Neural cell (in vitro differentiated cells): Measurements from ENCODE around the gene SH3RF1. TPM values are rescaled to one million over a fixed set of nuclear protein-coding genes. Genes with fewer than 3 reads are reported as not detected.
A peak's percentile ranks its signal among the peaks of the same experiment; 100 is the strongest.

Experiments
- H2AFZ ChIP-seq: fragments of 200-600, 300-800 bp; sonication (generic), shearing (Covaris generic); 2 replicates; pipeline ENCODE4 v1.6.0; 2014; ENCODE audit warnings: low read depth, mild to moderate bottlenecking, antibody characterized with exemption, low read length, moderate library complexity
- H3F3A ChIP-seq: fragments of 200-600 bp; shearing (Covaris generic); 2 replicates; pipeline ENCODE4 v1.6.1; 2016; ENCODE audit warnings: mild to moderate bottlenecking, moderate library complexity, mixed read lengths, antibody characterized with exemption, low read length; ENCODE audit not compliant: insufficient read depth, poor library complexity, severe bottlenecking
- H3K27ac ChIP-seq: fragments of 200-600, 300-800 bp; sonication (generic), shearing (Covaris generic); 2 replicates; pipeline ENCODE4 v1.5.1; 2014; ENCODE audit warnings: mild to moderate bottlenecking, low read length, moderate library complexity
- H3K27me3 ChIP-seq: fragments of 300-800, 200-600 bp; sonication (generic), shearing (Covaris generic); 2 replicates; pipeline ENCODE4 v1.6.0; 2014; ENCODE audit warnings: mild to moderate bottlenecking, low read depth, low read length, moderate library complexity; ENCODE audit not compliant: insufficient read depth
- H3K36me3 ChIP-seq: fragments of 300-800, 200-600 bp; sonication (generic), shearing (Covaris generic); 2 replicates; pipeline ENCODE4 v1.5.1; 2014; ENCODE audit warnings: mild to moderate bottlenecking, antibody characterized with exemption, low read length, moderate library complexity; ENCODE audit not compliant: insufficient read depth
- H3K4me2 ChIP-seq: fragments of 300-800, 200-600 bp; sonication (generic), shearing (Covaris generic); 2 replicates; pipeline ENCODE4 v1.6.0; 2014; ENCODE audit warnings: mild to moderate bottlenecking, low read length
- H3K4me3 ChIP-seq: fragments of 300-800, 200-600 bp; sonication (generic), shearing (Covaris generic); 2 replicates; pipeline ENCODE4 v1.5.1; 2014; ENCODE audit warnings: mild to moderate bottlenecking, low read length, moderate library complexity
- H3K79me2 ChIP-seq: fragments of 200-600 bp; shearing (Covaris generic); replicated peaks from 2 replicates; pipeline ENCODE4 v1.6.0; 2014; ENCODE audit warnings: mild to moderate bottlenecking, low read length, moderate library complexity; ENCODE audit not compliant: insufficient read depth
- H3K9ac ChIP-seq: fragments of 300-800, 200-600 bp; sonication (generic), shearing (Covaris generic); 2 replicates; pipeline ENCODE4 v1.6.1; 2016; ENCODE audit warnings: mild to moderate bottlenecking, low read length, mixed read lengths
- H3K9me2 ChIP-seq: fragments of 200-600 bp; shearing (Covaris generic); 2 replicates; pipeline ENCODE4 v1.6.1; 2016; ENCODE audit warnings: mild to moderate bottlenecking, low read length, mixed read lengths; ENCODE audit not compliant: insufficient read depth
- H3K9me3 ChIP-seq: fragments of 200-600, 300-800 bp; sonication (generic), shearing (Covaris generic); 2 replicates; pipeline ENCODE4 v1.6.1; 2016; ENCODE audit warnings: mild to moderate bottlenecking, mixed run types, low read length, moderate library complexity, mixed read lengths
- H4K20me1 ChIP-seq: fragments of 200-600 bp; shearing (Covaris generic); 2 replicates; pipeline ENCODE4 v1.6.1; 2016; ENCODE audit warnings: mild to moderate bottlenecking, mixed run types; ENCODE audit not compliant: insufficient read depth
- EP300 ChIP-seq: fragments of 450-650 bp; conservative IDR thresholded peaks from 2 replicates; pipeline ENCODE4 v1.6.1; 2014; ENCODE audit warnings: antibody characterized with exemption, mild to moderate bottlenecking, moderate library complexity; ENCODE audit not compliant: poor library complexity, severe bottlenecking
- EZH2 ChIP-seq: fragments of 200-600, 300-800 bp; shearing (Covaris generic), sonication (generic); IDR thresholded peaks from 2 replicates; pipeline ENCODE4 v1.6.1; 2014; ENCODE audit warnings: antibody characterized with exemption, low read length, borderline replicate concordance, mild to moderate bottlenecking; ENCODE audit not compliant: insufficient read depth, poor library complexity, severe bottlenecking
- MXI1 ChIP-seq: fragments of 450-650 bp; conservative IDR thresholded peaks from 2 replicates; pipeline ENCODE4 v1.6.1; 2014; ENCODE audit warnings: antibody characterized with exemption, mild to moderate bottlenecking; ENCODE audit not compliant: poor library complexity, severe bottlenecking
- POLR2AphosphoS5 ChIP-seq: IDR thresholded peaks from 2 replicates; pipeline ENCODE4 v1.6.1; 2012
- RAD21 ChIP-seq: fragments of 450-650 bp; conservative IDR thresholded peaks from 2 replicates; pipeline ENCODE4 v1.6.1; 2014; ENCODE audit warnings: antibody characterized with exemption, mild to moderate bottlenecking, moderate library complexity
- SMC3 ChIP-seq: fragments of 450-650 bp; conservative IDR thresholded peaks from 2 replicates; pipeline ENCODE4 v1.6.1; 2014; ENCODE audit warnings: antibody characterized with exemption, mild to moderate bottlenecking, moderate library complexity; ENCODE audit not compliant: poor library complexity
- TAF1 ChIP-seq: IDR thresholded peaks from 2 replicates; pipeline ENCODE4 v1.6.1; 2012; ENCODE audit warnings: low read depth
- polyA plus RNA-seq: library from polyadenylated mRNA; depleted of rRNA; stranded (reverse); fragments of >200 nt; gene quantifications from 2 replicates; pipeline ENCODE4 v1.2.3, GENCODE V29; 2014
- TF ChIP-seq, protein P1 (sequence below): fragments of 450-650 bp; IDR thresholded peaks from 2 replicates; pipeline ENCODE4 v1.5.1; 2014; ENCODE audit warnings: antibody characterized with exemption, mild to moderate bottlenecking, moderate library complexity; ENCODE audit not compliant: poor library complexity, severe bottlenecking
- TF ChIP-seq, protein P2 (sequence below): IDR thresholded peaks from 2 replicates; pipeline ENCODE4 v1.6.1; 2012; ENCODE audit warnings: borderline replicate concordance

Gene SH3RF1
- polyA plus RNA-seq, 1 donor from 2014 or later: 3.1 TPM

DNA sequence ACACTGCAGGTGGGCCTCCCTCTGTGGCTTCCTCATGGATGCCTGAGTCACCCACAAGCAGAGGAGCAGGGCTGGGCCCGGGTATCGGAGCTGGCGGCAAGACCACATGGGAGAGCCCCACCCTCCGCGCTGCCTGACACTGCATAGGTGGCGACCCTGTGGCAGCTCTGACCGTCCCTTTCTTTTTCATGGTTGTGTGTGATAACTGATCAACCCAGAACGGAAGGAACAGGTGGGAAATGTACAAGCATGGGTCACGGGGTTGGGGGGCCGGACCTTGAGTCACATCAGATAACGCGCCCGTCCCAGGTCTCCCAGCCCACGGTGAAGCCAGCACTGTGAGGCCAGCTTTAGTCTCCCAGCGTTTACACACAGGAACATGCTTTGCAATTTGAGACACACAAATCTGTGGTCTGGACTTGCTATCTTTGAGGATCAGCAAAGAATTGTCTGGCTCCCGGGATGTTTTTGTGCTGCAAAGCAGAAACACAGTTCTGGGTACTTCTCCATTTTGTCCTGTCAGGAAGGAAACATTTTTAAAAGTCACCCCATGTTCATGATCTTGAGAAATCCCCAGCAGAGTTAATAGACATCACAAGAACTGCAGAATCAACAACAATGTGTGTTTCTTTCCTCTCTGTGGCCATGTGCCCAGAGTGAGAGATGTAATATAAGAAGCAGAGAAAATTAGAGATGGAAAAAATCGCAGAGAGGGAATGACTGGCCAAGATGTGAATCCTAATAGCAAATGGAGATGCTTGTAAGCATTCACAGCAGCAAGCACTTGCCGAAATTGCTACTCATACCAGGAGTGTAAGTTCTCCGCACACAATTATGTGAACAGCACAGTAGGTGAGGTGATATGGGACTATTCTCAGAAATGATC is 190.6 kb downstream of the SH3RF1 start:
- no peak overlapping the region for H3K9ac ChIP-seq
- H3K9me2 ChIP-seq: no peaks in the 10 kb centered on the region
- peaks cover 4% of the 10 kb centered on the region for H3F3A ChIP-seq
- H3K79me2 ChIP-seq: no peaks in the 10 kb centered on the region
- no peaks in the 10 kb centered on the region for H3K9me3 ChIP-seq
- H4K20me1 ChIP-seq: no peaks in the 10 kb centered on the region
- TF ChIP-seq EP300 (no peak), RAD21 (no peak), SMC3 (no peak), EZH2 (no peak), MXI1 (no peak), POLR2AphosphoS5 (peak; percentile 76), TAF1 (no peak)
- TF ChIP-seq, protein P1, sequence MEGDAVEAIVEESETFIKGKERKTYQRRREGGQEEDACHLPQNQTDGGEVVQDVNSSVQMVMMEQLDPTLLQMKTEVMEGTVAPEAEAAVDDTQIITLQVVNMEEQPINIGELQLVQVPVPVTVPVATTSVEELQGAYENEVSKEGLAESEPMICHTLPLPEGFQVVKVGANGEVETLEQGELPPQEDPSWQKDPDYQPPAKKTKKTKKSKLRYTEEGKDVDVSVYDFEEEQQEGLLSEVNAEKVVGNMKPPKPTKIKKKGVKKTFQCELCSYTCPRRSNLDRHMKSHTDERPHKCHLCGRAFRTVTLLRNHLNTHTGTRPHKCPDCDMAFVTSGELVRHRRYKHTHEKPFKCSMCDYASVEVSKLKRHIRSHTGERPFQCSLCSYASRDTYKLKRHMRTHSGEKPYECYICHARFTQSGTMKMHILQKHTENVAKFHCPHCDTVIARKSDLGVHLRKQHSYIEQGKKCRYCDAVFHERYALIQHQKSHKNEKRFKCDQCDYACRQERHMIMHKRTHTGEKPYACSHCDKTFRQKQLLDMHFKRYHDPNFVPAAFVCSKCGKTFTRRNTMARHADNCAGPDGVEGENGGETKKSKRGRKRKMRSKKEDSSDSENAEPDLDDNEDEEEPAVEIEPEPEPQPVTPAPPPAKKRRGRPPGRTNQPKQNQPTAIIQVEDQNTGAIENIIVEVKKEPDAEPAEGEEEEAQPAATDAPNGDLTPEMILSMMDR: no peak
- TF ChIP-seq, protein P2, sequence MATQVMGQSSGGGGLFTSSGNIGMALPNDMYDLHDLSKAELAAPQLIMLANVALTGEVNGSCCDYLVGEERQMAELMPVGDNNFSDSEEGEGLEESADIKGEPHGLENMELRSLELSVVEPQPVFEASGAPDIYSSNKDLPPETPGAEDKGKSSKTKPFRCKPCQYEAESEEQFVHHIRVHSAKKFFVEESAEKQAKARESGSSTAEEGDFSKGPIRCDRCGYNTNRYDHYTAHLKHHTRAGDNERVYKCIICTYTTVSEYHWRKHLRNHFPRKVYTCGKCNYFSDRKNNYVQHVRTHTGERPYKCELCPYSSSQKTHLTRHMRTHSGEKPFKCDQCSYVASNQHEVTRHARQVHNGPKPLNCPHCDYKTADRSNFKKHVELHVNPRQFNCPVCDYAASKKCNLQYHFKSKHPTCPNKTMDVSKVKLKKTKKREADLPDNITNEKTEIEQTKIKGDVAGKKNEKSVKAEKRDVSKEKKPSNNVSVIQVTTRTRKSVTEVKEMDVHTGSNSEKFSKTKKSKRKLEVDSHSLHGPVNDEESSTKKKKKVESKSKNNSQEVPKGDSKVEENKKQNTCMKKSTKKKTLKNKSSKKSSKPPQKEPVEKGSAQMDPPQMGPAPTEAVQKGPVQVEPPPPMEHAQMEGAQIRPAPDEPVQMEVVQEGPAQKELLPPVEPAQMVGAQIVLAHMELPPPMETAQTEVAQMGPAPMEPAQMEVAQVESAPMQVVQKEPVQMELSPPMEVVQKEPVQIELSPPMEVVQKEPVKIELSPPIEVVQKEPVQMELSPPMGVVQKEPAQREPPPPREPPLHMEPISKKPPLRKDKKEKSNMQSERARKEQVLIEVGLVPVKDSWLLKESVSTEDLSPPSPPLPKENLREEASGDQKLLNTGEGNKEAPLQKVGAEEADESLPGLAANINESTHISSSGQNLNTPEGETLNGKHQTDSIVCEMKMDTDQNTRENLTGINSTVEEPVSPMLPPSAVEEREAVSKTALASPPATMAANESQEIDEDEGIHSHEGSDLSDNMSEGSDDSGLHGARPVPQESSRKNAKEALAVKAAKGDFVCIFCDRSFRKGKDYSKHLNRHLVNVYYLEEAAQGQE: peak; percentile 54
- H3K4me3 ChIP-seq: no peak overlapping the region
- H2AFZ ChIP-seq: no peak overlapping the region
- no peaks in the 10 kb centered on the region for H3K27me3 ChIP-seq
- H3K36me3 ChIP-seq: no peaks in the 10 kb centered on the region
- no peak overlapping the region for H3K4me2 ChIP-seq
- no peak overlapping the region for H3K27ac ChIP-seq

DNA sequence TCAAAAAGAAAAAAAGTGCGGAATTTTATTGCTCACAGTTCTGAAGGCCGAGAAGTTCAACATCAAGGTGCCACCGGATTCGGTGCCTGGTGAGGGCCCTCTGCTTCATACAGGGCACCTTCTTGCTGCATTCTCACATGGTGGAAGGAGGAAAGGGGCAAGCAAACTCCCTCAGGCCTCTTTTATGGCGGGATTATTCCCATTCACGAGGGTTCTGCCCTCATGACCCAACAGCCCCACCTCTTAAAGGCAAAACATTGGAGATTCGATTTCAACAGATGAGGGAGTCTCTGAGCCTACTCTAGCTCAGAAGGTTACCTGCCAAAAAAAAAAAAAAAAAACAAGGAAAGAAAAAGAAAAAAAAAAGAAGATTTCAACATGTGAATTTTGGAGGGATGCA is 196.6 kb downstream of the SH3RF1 start:
- Histone ChIP-seq H3K79me2 (no peaks in the 10 kb centered on the region), H3K4me3 (no peak overlapping the region), H3K4me2 (no peak overlapping the region), H2AFZ (no peak overlapping the region), H3K9me3 (no peaks in the 10 kb centered on the region), H3K9ac (no peak overlapping the region), H3K36me3 (no peaks in the 10 kb centered on the region), H3K27me3 (no peaks in the 10 kb centered on the region), H4K20me1 (no peaks in the 10 kb centered on the region), H3K27ac (no peak overlapping the region), H3F3A (no peaks in the 10 kb centered on the region), H3K9me2 (no peaks in the 10 kb centered on the region)
- TF ChIP-seq POLR2AphosphoS5 (no peak), EP300 (no peak), RAD21 (no peak), TAF1 (no peak), MXI1 (no peak), EZH2 (no peak), SMC3 (no peak)
- TF ChIP-seq, protein P1: no peak
- TF ChIP-seq, protein P2: no peak
